Adipose tissue (tissue), 3 donors: Measurements from ENCODE around the gene LARGE1. TPM values are rescaled to one million over a fixed set of nuclear protein-coding genes. Genes with fewer than 3 reads are reported as not detected.

ENCODE experiments used
- H3K27ac ChIP-seq: one replicate; pipeline ENCODE4 v1.5.1; 2013; ENCODE audit warnings: low read depth, low read length
- WGBS, 3 donors: extraction: QIAGEN DNeasy Blood & Tissue Kit; methylation state at CpG; one replicate each; pipeline ENCODE4 v1.1.7; 2013; 5-methylcytosine and 5-hydroxymethylcytosine counted together
- polyA plus RNA-seq, 3 donors: library from polyadenylated mRNA; stranded (reverse); fragments of 200-250 nt; gene quantifications; one replicate each; pipeline ENCODE4 v1.2.3, GENCODE V29; 2013
- donor health status: healthy with polysubstance abuse.
- donor health status: Bipolar disorder and iron deficiency.
- donor health status: healthy.

Gene LARGE1
- polyA plus RNA-seq, 3 donors = 4.0 to 7.9 (median 7.7) TPM

DNA sequence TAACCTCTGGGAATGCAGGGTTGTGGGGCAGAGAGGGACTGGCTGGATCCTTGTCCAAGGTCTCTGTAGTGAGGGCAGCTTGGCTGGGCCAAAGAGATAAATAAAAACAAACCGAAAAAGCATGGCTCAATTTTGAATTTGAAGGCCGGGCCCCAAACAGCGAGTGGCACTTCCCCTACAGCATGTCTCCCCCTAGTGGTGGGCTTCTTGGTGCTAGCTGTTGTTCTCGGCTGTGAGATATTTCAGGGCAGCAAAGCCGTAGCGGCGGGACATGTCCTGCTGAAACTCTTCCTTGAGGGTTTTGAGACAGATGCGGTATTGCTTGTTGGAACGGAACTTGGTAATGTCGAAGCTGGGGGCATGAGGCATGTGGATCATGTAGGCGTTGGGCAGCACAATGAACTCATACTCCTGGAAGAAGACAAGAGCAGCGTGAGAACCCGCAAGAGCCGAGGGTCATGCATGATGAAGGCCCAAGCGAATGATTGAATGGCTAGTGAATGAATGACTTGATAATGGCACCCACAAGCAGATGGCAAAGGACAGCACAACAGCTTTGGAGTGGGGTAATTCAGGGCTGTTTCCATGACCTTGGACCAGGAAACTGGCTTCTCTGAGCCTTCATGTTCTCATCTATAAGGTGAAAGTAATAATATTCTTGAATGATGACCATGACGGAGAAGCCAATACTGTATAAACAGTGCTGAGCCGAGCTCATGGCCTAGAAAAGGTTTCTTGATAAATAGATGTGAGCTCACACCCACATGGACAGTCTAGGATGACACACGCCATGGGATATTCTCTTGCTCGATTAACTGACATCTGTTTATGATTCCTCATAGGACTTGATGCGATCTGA, 645.8 kb downstream of the LARGE1 start:
- WGBS, 3 donors = 92 to 96% (median 94%) methylated on average over 20 of the region's 20 CpGs
- H3K27ac ChIP-seq = no peak overlapping the region

DNA sequence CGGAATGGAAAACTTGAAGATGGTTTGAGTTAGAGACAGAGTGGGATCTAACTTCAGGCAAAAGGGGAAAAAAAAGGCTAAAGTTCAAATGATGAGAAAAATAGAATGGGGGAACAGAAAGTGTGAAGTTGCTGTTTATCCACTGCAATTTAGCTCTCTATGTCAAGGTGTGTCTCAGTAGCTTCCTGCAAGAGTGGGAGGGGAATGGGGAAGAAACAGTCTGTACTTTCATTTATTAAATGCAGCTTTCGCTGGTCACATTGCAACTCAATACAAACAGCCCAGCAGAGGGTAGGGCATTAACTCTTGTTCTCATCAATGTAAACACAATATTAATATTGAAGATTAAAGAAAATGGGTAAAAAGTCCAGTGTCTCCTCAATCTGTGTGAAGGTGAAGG, 647.4 kb downstream of the LARGE1 start:
- 93 to 100% (median 93%) methylated on average over 2 of the region's 2 CpGs for WGBS, 3 donors
- H3K27ac ChIP-seq = no peak overlapping the region

DNA sequence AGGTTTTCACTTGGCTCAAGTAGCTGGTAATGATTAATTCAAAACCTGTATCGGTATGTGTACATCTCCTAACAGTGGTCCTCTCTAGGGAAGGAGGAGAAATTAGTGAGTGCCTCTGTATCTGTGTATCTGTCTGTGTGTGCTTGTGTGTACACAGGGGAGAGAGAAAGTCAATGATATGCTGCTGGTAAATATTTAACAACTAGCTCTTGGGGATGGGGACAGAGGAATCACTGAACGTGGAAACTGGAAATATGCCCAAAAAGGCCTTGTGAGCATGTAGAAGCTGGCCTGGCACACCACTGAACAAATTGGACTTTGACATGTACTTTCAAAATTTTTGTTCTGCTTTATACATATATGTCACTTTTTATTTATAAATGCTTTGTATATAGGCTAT, 648.1 kb downstream of the LARGE1 start:
- H3K27ac ChIP-seq = no peak overlapping the region
- 35 to 89% (median 79%) methylated on average over 2 of the region's 2 CpGs for WGBS, 3 donors

GRCh38 chr22:33271390-33272161, 648.7 kb downstream of the LARGE1 start:
- H3K27ac ChIP-seq = no peak overlapping the region

GRCh38 chr22:33270596-33270995, 649.7 kb downstream of the LARGE1 start:
- H3K27ac ChIP-seq = no peak overlapping the region

More at GRCh38 chr22:33271390-33272161, 648.7 kb downstream of the LARGE1 start:
- WGBS, 3 donors = 39 to 78% (median 66%) methylated on average over 6 of the region's 6 CpGs

- WGBS, 3 donors = 46 to 70% (median 70%) methylated on average over 4 of the region's 4 CpGs
These were observed 658.6 kb downstream of the LARGE1 start for GRCh38 chr22:33261699-33262098.

GRCh38 chr22:33260498-33260897, 659.8 kb downstream of the LARGE1 start:
- 53 to 66% (median 59%) methylated on average over 9 of the region's 9 CpGs for WGBS, 3 donors
- H3K27ac ChIP-seq = no peak overlapping the region

More at GRCh38 chr22:33261699-33262098, 658.6 kb downstream of the LARGE1 start:
- H3K27ac ChIP-seq = no peak overlapping the region

DNA sequence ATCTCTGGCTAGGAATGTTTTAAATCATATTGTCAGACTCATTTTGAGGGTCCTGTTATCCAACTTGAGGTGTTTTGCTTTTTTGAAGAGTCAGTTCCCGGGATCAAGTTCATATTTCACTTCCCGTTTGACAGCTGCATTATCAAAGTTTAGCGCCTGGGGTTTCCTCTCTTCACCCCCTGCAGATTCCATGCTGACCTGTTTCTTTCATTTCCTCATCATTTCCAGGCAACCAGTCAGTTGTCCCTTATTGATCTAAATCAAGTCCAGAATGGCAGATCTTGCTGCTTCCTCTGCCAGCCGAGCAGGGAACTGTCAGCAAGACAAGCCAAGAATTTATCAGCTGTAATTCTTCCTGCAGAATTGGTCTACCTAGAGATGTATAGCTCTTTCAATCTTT, 664.5 kb downstream of the LARGE1 start:
- H3K27ac ChIP-seq = no peak overlapping the region
- 12 to 18% (median 17%) methylated on average over 4 of the region's 4 CpGs for WGBS, 3 donors

DNA sequence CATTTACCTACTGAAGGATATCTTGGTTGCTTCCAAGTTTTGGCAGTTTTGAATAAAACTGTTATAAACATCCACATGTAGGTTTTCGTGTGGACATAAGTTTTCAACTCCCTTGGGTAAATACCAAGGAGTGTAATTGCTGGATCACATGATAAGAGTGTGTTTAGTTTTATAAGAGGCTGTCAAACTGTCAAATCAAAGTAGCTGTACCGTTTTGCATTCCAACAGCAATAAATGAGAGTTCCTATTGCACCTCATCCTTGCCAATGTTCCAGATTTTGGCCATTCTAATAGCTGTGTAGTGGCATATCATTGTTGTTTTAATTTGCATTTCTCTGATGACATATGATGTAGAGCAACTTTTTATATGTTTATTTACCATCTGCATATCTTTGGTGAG, 671.3 kb downstream of the LARGE1 start:
- 16 to 38% (median 34%) methylated on average over 2 of the region's 2 CpGs for WGBS, 3 donors
- no peak overlapping the region for H3K27ac ChIP-seq

GRCh38 chr22:33247758-33248157, 672.5 kb downstream of the LARGE1 start:
- H3K27ac ChIP-seq = no peak overlapping the region
- 51 to 84% (median 72%) methylated on average over 2 of the region's 2 CpGs for WGBS, 3 donors

DNA sequence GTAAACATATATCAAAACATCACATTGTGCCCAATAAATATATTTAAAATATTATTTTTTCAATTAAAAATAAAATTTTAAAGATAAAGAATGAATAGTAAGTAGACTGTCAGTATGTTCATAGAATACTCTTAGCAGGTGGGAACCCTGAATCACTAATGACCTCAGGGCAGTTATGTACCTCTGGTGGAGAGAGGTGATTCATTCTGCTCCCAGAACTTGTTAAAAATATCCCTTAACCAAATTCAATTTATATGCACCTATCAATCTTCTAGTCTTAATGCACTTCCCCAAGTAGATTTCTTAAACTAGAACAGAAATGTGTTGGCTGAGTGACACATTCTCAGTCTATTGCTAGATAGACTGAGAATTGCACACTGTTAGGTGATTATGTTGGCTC, 678.2 kb downstream of the LARGE1 start:
- H3K27ac ChIP-seq = no peak overlapping the region

DNA sequence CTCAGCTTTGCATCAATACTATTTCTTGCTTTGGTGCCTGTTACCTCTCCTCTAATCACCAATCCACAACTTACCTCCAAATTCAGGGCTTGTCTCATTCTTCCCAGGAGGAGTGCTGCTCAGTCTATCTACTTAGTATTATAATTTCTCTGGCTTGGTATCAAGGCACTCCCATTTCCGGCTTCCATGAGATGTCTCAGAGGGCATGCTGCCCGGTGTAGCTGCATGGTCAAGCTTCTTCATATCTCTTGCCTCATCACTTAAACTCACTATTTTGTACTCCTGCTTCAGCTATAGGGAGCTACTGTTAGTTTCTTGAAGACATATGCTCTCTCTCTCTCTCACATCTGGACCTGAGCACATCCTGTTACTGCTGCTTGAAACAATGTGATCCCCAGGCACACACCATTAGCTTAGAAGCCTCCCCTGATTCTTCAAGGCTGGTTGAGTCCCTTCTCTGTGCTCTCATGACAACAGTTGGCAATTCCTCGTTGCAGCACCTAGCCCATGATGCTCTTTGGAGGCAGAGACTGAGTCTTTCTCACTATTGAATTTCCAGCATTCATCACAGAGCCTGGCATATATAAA, 679.3 kb downstream of the LARGE1 start:
- H3K27ac ChIP-seq = no peak overlapping the region
- WGBS, 3 donors = 61 to 70% (median 68%) methylated on average over 3 of the region's 3 CpGs

GRCh38 chr22:33232071-33232470, 688.2 kb downstream of the LARGE1 start:
- WGBS, 3 donors = 64 to 76% (median 68%) methylated on average over 5 of the region's 5 CpGs
- no peak overlapping the region for H3K27ac ChIP-seq

- H3K27ac ChIP-seq = no peak overlapping the region
These were observed 692.5 kb downstream of the LARGE1 start for GRCh38 chr22:33227791-33228190.

- 88 to 89% (median 89%) methylated on average over 4 of the region's 4 CpGs for WGBS, 3 donors
- no peak overlapping the region for H3K27ac ChIP-seq
These were observed 695.4 kb downstream of the LARGE1 start for GRCh38 chr22:33224841-33225240.
